Fibroblast of lung (primary cell): Measurements from ENCODE around the gene IGSF11.

Experiments
- EZH2 ChIP-seq: IDR thresholded peaks from 2 replicates; pipeline ENCODE4 v1.5.1; 2012; ENCODE audit warnings: low read length, control low read depth, mild to moderate bottlenecking; ENCODE audit errors: missing control alignments
- TF ChIP-seq, protein P1 (sequence below), 2 donors: IDR thresholded peaks in 1 of 2; conservative IDR thresholded peaks in 1 of 2; 1 replicate in 1 of 2; 2 replicates in 1 of 2; pipeline ENCODE4 v1.5.1; 2011 to 2012; ENCODE audit warnings: low read length in 2 of 2, control low read depth in 1 of 2, inconsistent platforms in 1 of 2, low read depth in 1 of 2, mild to moderate bottlenecking in 1 of 2

DNA sequence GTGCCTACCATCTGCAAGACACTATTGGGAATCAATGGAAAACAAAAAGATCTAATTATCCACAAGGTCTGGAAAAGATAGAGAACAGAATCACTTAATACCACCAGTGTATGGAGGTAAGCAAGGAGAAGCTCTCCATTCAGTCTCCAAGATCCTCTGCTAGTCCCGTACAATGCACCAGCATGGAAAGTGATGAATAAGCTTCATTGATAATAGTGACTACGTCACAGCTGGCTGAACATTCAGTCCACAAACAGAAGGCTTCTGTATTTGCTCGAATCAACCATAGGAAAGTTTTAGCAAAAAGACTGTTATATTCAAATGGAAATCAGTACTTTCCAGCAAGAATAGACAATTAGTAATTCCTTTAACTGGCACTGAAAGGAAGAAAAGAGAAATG lies 42.9 kb downstream of the IGSF11 start:
- TF ChIP-seq, protein P1, sequence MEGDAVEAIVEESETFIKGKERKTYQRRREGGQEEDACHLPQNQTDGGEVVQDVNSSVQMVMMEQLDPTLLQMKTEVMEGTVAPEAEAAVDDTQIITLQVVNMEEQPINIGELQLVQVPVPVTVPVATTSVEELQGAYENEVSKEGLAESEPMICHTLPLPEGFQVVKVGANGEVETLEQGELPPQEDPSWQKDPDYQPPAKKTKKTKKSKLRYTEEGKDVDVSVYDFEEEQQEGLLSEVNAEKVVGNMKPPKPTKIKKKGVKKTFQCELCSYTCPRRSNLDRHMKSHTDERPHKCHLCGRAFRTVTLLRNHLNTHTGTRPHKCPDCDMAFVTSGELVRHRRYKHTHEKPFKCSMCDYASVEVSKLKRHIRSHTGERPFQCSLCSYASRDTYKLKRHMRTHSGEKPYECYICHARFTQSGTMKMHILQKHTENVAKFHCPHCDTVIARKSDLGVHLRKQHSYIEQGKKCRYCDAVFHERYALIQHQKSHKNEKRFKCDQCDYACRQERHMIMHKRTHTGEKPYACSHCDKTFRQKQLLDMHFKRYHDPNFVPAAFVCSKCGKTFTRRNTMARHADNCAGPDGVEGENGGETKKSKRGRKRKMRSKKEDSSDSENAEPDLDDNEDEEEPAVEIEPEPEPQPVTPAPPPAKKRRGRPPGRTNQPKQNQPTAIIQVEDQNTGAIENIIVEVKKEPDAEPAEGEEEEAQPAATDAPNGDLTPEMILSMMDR (conservative IDR thresholded peaks at IDR 0.05 in 1 of 2, IDR thresholded peaks at IDR 0.05 in 1 of 2; ENCODE audit: low read depth in 1 of 2, low read length in 2 of 2) = no peak
- TF ChIP-seq EZH2 = no peak
